Activated effector memory CD4-positive, alpha-beta T cell treated with Interleukin-2 at 50 U/mL for 16 hours (primary cell): Measurements from ENCODE around the gene WEE1.
"Not testable (repeated sequence)": the region's sequence is repeated elsewhere in the genome, so short reads cannot be mapped to it uniquely, and the experiment has no call there.

Experiments
- DNase-seq: peaks from one replicate; pipeline ENCODE4 v3.0.0-alpha.2; 2020

Gene WEE1

DNA sequence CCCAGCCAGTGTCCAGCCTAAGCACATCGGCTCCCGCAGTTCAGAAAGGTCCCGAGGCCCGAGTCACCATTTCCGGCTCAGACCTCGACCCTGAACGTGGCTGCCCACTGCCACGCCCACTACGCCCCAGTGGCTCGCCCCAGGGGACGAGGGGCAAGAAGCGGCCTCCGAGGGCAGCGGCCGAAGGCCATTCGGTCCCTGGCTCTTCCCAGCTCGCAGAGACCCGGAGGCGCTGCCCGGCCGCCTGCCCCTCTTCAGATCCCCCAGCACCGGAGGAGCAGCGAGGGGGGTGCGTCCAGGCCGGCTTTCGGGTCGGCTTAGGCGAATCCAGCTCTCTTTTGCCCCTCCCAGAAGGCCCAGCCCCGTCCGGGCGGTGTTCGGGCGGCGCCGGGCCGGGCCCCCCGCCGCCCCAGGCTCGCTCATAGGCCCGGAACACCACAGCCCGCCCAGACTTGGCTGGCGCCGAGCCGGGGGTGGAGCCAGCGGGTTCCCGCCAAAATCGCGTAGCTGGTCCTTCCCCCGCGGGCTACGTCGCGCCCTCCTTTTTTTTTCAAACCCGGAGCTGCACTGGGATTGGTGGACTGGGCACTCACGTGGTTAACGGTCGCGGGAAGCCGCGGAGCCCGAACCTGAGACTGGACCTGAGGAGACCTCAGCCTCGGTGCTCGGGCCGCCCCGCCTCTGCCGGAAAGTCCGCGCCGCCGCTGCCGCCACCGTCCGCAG is at the start of gene WEE1:
TSS of gene WEE1 (plus strand) at position 619 of the 723 bp plus-strand sequence. CDS start 264 bp downstream, outside the sequence.
- peak; percentile 97 for DNase-seq

DNA sequence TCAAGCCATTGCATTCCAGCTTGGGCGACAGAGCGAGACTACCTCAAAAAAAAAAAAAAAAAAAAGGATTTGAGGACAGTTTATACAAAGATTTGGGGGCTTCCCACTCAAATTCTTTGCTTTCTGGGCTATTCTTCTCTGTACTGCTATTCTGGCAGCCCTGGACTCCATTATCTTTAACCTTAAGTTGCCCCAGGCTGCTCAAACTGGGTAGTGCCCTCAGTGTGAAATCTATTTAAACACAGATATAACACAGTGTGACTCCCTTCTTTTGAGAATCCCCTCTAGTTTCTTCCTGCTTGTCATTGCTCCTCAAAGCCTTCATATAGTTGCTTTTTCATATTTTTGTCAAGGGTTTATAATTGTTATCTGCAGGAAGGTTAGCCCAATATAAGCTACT is 49.5 kb upstream of the WEE1 start:
- DNase-seq = no peak

DNA sequence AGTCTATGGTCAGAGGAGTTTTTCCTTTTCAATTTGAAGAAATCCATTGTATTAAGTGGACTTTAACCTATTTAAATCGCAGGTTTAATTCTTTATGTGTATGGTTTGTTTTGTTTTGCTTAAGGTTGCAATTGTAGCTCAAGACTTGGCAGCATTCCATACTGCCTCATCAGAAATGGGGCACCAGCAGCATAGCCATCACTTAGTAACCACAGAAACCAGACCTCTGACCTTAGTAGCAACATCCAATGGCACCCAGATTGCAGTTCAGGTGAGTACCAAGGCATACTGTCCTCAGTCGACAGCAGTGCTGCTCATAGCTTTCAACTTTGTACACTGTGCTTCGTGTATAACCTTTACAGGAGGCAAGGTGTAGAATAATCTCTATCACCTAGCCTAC is 48.4 kb upstream of the WEE1 start:
- DNase-seq = no peak

DNA sequence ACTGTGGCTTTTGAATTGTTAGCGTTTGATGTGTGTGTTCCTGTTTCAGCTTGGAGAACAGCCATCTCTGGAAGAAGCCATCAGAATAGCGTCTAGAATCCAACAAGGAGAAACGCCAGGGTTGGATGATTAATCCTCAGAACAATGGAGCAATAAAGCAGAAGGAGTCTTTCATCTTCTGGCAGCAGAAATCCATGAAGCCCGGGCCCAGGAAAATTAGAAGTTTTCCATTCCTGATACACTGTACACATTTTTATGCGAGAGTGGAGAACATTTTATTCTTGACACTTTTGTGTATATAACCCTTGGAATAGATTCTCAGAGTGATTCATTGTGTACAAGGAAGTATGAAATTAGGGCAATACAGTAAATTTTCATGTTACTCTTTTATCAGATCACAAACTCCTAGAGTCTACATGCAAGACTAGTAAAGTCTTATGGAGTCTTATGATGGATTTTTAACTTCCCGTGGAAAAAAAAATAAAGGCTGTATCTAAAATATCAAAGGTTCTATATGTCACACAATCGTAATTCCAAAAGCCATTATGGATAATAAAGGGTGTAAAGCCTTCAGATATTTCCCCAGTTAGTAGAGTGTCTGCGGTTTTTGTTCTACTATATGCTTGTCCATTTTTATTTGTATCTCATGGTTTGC is 45.9 kb upstream of the WEE1 start:
- DNase-seq = no peak

DNA sequence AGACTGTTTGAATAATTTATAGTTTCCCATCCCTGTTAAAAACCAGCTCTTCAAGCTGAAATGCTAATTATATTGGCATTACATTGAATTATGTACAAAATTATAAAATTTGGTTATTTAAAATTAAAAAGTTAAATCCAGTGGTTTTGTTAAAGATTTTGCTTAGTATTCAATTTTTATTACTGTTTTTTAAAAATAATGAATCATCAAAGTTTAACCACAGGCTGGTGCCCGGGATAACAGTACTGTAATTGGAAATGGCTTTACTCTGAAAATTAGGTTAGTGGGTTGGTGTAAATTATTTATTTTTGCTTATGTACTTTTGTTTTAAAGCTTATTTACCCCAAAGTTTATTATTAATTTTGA is 45.4 kb upstream of the WEE1 start:
- DNase-seq = no peak

DNA sequence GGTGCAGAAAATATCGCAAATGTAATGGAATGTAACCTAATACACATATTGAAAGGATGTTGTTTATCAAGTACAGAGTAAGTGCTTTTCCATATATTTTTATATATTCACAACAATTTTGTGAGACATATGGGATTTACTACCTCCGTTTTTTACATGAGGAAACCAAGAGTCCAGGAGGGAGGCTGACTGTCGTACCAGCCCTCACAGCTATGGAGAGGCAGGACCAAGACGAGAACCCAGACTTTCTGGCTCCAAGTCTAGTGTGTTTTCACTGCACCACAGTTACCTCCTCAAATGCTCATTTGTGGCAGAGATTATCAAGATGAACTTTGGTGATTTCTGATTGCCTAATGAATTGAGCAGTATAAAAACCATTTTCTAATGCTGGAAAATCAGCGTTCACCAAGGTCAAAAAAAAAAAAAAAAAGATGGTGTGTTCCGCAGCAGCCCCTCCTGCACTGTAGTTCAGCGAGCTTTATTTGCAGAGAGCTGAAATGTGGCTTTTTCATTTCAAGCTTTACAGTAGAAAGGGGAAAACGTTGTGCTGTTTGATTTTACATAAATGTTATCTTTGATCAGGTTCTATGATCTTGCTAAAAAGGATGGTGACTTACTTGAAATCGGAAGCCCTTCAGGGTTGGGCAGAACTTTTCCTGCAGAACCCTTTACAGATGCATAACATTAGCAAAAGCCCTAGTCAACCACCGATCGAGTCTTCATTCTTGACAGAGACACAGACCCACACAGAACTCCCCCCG is 44.7 kb upstream of the WEE1 start:
- DNase-seq = no peak

DNA sequence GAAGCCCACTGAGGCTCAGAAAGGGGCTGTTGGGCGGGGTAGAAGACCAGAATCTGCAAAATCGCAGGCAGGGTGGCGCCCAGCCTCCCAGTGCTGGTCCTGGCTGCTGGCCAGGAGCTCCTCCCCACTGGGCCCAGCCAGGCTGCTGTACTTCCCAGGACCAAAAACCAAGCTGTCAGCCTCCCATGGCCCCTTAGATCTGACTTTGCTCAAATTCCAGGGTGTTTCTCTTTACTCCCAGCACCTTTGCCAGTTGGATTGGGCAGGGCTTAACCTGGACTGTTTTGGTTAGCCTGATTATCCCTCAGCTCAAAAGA is 44.2 kb upstream of the WEE1 start:
- DNase-seq = no peak

DNA sequence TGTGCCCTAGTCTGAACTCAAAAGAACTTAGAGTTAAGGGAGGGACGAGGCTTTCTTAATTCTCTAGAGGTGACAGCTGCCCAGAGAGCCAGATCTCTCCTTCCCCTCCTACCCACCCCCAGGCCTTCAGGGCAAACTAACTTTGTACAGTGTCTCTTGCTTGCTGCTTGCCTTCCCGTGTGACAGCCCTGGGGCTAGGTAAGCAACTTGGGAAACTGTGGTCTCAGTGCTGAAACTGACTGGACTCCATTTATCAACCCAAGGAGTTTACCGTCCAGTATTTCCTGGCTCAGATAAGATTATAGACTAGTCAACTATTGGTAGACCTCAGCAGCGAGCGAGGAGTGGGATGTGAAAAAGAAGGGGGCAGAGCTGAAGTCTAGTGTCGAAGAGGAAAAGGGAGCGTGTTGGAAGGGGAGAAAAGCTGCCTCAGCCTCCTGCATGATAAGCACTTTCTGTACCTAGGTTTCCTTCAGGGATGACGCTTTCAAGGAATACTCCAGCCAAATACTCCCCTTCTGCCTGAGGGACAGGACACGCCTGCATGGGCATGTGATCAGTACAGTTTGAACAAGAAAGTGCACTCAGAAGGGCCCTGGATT is 43.3 kb upstream of the WEE1 start:
- no peak for DNase-seq

DNA sequence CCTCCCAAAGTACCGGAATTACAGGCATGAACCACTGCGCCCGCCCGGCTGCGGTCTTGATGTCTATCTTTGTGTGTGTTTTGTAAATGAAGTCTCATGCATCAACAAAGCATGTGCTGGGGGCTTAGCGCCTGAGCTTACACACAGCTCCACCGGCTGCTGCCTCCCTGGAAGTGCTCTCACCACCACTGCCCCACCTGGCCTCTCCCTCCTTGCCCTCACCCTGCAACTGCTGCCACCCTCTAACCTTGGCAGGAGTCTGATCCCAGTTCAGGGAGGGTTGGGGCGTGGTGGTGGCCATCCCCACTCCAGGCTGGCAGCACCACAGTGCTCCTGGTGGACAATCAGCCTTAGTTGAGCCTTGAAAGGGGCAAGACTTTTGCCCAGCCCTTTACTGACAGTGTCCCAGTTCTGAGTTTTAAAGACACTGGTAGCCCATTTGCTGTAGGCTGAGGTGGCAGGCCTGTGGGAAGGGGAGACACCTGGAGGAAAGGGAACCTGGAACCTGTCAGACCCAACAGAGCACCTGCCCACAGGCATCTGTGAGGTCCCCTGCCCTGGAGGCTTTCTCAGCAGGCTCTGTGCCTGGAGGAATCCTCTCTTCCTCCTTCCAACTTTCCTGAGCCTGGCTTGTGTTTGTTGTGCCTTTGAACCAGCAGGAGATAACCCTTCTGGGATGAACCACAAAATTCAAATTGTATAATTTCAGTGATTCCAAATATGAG is 42.4 kb upstream of the WEE1 start:
- DNase-seq = no peak

DNA sequence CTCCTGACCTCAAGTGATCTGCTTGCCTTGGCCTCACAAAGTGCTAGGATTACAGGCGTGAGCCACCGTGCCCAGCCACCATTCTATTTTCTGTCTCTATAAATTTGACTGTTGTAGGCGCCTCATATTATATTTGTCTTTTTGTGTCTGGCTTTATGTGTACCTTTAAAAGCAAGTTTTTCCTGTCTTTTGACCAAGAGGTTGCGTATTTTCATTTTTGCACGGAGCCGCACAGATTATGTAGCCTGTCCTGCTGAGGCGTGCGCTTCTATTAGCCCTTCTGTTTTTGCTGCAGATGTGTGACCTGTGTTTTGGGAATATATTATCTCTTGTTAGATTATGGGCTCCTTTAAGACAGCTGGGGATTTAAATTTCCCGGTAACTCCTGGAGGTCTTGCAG is 40.4 kb upstream of the WEE1 start:
- DNase-seq = no peak

DNA sequence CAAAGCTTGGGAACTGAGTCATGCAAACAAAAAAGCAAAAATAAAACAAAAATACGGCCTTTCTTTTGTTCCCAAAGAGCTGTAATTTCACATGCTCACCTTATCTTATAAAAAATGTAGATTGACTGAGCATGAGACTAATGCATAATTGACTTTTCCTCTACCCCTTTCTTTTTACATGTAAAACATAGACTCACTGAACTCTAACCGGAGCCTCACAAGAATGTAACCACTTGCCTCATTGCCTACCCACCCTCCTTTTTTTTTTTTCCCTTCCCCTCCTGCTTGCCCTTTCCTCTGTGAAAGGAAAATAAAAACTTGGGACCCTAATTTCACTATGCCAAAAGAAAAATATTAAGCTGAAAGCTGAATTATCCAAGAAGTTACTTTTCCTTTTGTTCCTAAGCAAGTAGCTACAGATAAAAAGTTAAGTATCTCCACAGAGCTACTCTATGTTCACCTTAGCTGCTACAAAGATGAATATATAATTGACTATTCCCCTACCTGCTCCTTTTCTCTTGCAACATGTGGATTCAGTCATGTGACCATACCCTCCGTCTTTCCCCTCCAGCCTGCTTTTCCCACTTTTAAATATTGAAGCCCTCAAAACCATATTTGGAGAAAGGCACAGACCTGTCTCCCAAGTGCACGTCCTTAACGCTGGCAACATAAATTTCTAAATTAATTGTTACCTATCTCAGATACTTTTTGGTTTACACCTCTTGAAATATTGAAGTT is 39.6 kb upstream of the WEE1 start:
- DNase-seq = no peak

DNA sequence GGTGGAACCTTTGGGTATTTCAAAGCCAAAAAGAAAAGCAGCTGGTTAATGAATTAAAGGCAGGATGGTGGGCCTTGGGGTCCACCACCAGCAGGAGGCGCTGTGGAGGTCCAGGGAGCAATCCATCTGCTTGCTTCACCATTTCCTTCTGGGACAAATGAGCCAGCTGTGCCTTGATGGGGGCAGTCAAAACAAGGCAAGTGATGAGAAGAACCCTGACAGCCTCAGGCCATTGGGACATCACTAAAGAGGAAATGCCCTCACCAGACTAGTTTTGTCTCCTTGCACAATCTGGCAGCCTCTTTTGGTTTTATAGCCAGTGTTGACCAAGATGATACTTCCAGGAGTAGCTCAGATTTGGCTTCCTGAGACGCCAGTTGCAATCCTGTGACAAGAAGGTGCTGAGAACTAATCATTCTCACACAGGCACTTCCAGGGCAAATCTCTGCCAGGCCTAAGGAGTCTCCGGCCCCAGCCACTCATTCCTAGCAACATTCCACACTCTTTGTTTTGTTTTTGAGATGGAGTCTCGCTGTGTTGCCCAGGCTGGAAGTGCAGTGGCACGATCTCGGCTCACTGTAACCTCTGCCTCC is 38.2 kb upstream of the WEE1 start:
- peak; percentile 66 for DNase-seq

DNA sequence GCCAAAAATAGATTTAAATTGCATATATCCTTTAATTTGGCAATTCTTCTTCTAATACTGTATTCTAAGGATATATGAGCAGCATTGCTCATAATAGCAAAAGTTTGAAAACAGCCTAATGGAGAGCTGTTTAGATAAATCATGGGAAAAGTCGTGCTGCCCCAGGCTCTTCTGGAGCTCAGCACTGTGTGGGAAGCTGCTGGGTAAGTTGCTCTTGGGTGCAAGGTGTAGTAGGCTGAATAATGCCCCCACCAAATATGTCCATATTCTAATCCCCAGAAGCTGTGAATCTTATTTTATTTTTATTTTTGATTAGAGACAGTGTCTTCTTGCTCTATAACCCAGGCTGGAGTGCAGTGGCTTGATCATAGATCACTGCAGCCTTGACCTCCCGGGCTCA is 34.9 kb upstream of the WEE1 start:
- no peak for DNase-seq

DNA sequence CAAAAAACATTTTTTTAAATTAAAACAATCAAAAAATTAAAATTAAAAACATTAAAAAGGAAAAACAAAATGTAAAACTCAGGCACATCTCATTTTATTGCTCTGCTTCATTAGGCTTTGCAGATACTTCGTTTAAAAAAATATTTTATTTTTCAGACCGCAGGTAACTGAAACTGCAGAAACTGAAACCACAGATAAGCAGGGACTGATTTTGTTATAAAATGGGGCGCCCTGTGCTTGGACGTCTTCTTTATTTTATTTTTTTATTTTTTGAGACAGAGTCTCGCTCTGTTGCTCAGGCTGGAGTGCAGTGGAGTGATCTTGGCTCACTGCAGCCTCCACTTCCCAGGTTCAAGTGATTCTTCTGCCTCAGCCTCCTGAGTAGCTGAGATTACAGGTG is 24.3 kb upstream of the WEE1 start:
- not testable (repeated sequence) for DNase-seq

DNA sequence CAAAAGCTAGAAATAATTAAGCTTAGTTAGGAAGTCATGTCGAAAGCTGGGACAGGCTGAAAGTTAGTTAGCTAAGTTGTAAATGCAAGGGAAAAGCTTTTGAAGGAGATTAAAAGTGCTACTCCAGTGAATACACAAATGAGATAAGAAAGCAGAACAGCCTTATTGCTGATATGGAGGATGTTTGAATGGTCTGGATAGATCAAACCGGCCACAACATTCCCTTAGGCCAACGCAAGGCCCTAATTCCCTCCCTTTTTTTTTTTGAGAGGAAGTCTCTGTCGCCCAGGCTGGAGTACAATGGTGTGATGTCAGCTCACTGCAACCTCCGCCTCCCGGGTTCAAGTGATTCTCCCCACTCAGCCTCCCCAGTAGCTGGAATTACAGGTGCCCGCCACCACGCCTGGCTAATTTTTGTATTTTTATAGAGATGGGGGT is 23.3 kb upstream of the WEE1 start:
- DNase-seq = no peak

DNA sequence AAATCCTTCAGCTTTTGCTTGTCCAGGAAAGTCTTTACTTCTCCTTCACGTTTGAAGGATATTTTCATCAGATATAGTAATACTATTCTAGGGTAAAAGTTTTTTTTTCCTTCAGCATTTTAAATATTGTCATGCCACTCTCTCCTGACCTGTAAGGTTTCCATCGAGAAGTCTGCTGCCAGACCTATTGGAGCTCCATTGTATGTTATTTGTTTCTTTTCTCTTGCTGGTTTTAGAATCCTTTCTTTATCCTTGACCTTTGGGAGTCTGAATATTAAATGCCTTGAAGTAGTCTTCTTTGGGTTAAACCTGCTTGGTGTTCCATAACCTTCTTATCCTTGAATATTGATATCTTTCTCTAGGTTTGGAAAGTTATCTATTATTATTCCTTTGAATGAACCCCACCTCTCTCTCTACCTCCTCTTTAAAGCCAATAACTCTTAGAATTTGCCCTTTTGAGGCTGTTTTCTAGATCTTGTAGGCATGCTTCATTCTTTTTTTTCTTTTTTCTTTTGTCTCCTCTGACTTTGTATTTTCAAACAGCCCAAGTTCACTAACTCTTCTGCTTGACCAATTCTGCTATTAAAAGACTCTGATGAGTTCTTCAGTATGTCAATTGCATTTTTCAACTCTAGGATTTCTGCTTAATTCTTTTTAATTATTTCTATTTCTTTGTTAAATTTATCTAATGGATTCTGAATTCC is 12.0 kb upstream of the WEE1 start:
- no peak for DNase-seq

DNA sequence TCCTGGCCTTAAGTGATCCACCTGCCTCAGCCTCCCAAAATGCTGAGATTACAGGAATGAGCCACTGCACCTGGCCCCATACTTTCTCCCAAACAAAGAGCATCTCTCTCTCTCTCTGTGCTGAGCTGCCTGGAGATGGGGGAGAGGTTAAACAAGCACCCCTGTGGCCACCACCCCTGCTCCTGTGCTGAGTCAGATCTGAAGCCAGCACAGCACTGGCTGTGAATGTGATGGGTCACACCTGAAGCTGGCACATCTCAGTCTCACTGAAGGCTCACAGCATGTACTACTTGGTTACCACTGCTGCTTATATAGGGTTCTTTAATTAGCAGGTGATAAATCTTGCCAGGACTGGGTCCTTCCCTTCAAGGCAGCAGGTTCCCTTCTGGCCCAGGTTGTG is 10.8 kb upstream of the WEE1 start:
- no peak for DNase-seq

DNA sequence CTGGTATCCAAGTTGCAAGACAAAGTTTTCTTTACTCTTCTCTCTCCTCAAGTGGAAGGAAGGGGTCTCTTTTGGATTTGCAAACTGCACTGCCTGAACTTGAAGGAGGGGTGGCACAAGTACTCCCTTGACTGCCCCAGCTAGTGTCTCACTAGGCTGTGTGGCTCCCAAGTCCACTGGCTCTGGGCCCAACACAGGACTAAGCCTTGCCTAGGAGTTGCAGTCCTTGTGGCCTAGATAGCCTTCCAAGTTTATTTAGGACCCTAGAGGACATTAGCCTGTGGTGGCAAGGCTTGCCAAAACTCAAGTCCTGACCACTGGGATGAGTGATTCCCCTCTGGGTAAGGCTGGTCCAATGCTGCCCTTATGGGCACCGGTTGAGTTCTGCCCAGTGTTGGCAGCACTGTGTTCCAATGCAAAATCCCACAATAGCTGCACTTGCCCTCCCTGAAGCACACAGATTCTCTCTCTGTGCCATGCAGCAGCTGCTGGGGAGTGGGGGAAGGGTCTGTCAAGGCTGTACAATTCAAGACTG is 10.2 kb upstream of the WEE1 start:
- DNase-seq = no peak

DNA sequence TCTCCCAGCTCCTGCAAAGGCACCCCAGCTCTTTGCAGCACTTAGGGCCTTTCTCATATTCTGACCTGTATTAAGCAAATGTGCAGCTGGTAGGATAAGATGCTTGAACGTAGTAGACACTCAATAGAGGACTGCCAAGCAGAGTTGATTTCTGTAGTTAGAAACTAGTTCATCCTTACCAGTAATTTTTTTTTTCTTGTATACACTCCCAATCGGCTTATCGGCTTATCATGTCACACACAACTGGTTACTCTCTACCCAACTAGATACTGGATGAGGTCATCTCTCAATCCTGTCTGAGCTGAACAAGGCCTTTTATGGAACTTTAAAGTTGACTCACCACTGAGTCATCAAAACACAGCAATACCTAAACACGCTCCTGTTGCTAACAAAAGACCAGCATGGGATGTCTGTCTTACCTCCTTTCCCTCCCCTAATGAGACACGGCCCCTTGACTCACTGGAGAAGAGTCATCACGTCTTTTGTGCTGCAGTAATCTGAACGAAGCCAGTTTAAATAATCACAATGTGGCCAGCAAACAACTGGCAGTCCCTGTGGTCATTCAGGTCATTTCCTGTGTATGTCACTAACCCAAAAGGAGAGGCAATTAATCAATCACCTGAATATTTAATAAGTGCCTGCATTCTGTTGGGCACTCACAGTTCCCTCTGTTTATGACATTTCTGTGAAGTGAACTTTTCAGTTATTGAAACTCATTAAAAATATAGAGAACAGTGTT is 7.5 kb upstream of the WEE1 start:
- DNase-seq = peak; percentile 21

DNA sequence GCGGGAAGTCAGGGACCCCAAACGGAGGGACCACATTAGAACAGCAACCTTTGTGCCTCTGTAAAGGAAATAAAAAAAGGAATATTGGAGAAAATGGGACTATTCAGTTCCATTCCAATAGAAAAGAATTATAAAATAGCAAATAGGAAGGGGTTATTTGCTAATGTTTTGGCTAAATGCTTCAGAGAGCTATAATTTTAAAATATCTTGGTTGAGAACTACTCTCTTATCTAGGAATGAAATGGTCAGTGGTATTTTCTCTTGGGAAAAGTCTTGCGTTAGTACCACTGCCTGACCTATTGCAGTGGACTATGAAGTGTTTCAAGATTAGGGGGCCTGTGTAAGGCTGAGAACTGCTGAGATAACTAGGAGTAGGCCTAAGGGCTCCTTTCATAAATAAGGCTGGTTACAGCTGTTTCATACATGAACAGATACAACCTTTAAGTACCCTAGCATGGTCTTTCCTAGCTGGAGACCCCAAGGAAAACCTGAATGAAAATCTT is 6.9 kb upstream of the WEE1 start:
- no peak for DNase-seq
